B cell (primary cell): ENCODE data around the gene UGT1A7.
"Not testable (repeated sequence)": the region's sequence is repeated elsewhere in the genome, so short reads cannot be mapped to it uniquely, and the experiment has no call there.

Experiments
- CTCF ChIP-seq: fragments of 200-600 bp; IDR thresholded peaks from one replicate; pipeline ENCODE4 v1.8.0; 2022; ENCODE audit warnings: antibody characterized with exemption, mild to moderate bottlenecking
- EZH2 ChIP-seq: IDR thresholded peaks from 2 replicates; pipeline ENCODE4 v1.6.1; 2012; ENCODE audit warnings: borderline replicate concordance, low read depth, mild to moderate bottlenecking, moderate library complexity, low read length; ENCODE audit not compliant: insufficient read depth, poor library complexity, severe bottlenecking

- TF ChIP-seq CTCF, EZH2: not testable (repeated sequence)
These were observed 55.4 kb downstream of the UGT1A7 start for GRCh38 chr2:233736868-233737653.
